Measurements from ENCODE around the gene PLAGL2.
"Not testable (repeated sequence)": the region's sequence is repeated elsewhere in the genome, so short reads cannot be mapped to it uniquely, and the experiment has no call there.

Gene PLAGL2

GRCh38 chr20:32207626-32208498 lies at the start of gene PLAGL2, which contains the start of gene POFUT1:
Gene PLAGL2, minus strand, starts transcription at chr20:32207743. Its CDS starts 5,565 bp downstream, at chr20:32202178.
Gene POFUT1, plus strand, starts transcription at chr20:32207880. Its CDS starts 62 bp downstream, at chr20:32207942.
- peak; percentile 91 to 95 (median 94) for DNase-seq

GRCh38 chr20:32252189-32252588 lies 44.6 kb upstream of the PLAGL2 start:
- no peak for DNase-seq

DNA sequence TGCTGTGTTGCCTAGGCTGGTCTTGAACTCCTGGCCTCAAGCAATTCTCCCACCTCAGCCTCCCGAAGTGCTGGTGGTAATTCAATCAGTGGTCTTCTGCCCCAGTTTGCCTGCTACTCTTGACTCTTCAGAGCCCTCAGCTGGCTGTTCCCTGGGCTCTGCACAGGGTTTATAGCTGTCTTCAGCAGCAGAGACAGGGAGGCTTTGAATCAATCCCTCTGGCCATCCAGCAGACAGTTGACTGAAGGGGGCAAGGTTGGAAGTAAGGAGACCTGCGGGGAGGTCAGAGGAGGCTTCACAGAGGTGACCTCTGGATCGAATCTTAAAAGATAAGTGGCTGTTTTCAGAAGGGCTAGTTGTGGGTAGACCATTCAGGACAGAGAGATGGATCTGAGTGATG lies 43.9 kb upstream of the PLAGL2 start:
- no peak for DNase-seq

GRCh38 chr20:32249030-32249738 lies 41.6 kb upstream of the PLAGL2 start:
- no peak for DNase-seq

DNA sequence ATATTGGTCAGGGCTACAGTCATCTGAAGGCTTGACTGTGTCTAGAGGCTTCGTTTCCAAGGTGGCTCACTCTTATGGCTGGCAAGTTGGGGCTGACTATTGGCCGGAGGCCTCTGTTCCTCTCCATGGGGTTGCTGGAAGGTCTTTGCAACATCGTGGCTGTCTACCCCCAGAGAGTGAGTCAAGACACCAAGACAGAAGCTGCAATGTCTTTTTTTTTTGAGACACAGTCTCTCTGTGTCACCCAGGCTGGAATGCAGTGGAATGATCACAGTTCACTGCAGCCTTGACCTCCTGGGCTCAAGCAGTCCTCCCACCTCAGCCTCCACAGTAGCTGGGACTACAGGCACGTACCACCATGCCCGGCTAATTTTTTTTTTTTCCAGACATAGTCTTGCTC lies 40.5 kb upstream of the PLAGL2 start:
- no peak for DNase-seq

DNA sequence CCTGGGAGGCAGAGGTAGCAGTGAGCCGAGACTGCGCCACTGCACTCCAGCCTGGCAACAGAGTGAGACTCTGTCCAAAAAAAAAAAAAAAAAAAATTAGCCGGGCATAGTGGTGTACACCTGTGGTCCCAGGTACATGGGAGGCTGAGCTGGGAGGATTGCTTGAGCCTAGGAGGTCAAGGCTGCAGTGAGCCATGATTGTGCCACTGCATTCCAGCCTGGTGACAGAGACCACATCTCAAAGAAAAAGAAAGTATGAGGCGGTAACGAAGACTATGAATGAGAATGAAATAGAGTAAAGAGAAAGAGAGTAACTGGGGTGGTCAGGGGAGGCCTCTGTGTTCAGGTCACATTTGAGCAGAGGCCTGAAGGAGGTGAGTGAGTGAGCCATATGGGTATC lies 38.7 kb upstream of the PLAGL2 start:
- not testable (repeated sequence) for DNase-seq

- DNase-seq: no peak
These were observed 37.4 kb upstream of the PLAGL2 start for GRCh38 chr20:32244959-32245358.

GRCh38 chr20:32244150-32244823 lies 36.7 kb upstream of the PLAGL2 start:
- DNase-seq: no peak

- DNase-seq: no peak
These were observed 34.3 kb upstream of the PLAGL2 start for GRCh38 chr20:32241807-32242206.

- peak in 2 of 3 experiments; percentile 5 to 38 for DNase-seq
These were observed 32.7 kb upstream of the PLAGL2 start for GRCh38 chr20:32240205-32240604.

GRCh38 chr20:32238483-32239425 lies 31.2 kb upstream of the PLAGL2 start:
- DNase-seq: no peak

DNA sequence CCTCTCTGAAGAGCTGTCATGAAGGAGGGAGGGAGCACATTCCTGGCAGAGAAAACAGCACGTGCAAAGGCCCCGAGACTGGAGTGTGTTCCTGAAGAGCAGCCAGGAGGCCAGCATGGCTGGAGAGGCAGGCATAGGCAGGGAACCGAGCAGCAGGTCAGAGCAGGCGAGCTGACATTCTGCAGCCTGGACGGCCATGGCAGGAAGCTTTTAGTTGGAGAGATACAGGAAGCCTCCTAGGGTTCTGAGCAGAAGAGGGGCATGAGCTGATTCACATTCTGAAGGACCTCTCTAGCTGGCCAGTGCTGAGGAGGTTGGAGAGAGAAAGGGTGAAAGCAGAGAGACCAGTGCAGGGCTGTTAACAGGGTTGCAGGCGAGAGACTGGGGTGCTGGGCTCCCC lies 29.9 kb upstream of the PLAGL2 start:
- DNase-seq: no peak

DNA sequence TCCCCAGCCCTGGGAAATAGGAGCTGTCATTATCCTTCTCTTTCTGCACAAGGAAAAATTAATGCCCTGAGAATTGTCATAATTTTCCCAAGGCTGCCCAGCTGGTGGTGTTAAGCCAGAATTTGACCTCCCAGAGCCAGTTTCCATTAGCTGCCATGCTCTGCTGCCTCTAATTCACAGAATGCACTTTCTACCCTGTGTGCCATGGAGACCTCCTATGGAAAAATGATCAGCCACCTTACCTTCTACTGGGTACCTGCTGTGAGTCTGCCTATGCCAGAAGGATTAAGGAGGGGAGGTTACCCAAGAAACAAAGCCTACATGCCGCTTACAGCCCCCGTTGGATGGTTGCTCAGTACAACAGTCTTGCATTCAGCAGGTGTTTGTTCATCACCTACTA lies 29.3 kb upstream of the PLAGL2 start:
- no peak for DNase-seq

DNA sequence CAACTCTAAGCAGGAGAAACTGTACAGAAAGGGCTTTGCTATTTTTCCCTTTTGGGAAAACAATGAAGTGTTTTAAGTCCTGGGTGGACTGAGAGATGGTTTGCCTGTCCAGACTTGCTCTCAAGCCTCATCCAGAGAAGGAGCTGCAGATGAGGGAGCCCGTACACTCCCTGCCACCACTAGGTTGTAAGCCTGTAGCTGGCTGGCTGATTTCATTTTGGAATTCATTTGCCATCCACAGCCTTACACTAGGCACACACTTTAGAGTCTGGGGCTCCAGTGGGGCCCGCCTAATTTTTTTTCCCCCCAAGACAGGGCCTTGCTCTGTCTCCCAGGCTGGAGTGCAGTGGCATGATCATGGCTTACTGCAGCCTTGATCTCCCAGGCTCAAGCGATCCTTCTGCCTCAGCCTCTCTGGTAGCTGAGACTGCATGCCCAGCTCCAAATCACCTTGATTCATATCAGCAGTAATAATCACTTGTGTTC lies 28.5 kb upstream of the PLAGL2 start:
- DNase-seq: no peak

DNA sequence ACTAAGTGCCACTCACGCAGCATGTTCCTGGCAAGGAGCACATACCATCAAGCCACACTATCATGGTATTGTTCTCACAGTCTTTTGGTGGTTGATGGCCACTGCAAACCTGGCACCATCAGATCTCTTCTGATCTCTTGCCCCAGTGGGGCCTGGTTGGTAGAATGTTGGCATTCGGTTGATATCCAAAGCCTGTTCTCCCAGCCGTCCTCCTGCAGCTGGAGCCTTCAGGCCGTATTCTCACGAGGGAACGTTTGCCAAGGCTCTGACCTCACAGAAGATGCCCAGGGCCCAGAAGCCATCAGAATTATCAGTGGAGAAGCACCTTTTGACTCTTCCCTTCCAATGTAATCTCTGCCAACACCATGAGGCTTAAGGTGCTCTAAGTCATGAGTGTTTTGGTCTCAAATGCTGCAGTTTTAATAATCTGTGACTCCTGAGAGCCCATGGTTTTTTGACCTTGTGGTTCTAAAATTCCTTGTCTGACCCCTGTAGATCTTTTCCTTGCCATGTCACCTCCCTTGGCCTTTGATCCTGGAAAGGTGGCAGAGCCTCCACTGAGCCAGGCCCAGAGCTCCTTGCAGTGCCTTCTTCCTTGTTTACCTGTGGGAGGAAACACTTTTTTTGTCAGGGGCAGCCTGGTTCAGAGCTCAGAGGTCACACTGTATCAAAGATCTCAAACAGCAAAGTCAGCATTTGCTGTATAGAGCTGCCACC lies 27.9 kb upstream of the PLAGL2 start:
- no peak for DNase-seq

- no peak for DNase-seq
These were observed 26.7 kb upstream of the PLAGL2 start for GRCh38 chr20:32234135-32234808.

GRCh38 chr20:32233286-32233685 lies 25.7 kb upstream of the PLAGL2 start:
- DNase-seq: no peak

DNA sequence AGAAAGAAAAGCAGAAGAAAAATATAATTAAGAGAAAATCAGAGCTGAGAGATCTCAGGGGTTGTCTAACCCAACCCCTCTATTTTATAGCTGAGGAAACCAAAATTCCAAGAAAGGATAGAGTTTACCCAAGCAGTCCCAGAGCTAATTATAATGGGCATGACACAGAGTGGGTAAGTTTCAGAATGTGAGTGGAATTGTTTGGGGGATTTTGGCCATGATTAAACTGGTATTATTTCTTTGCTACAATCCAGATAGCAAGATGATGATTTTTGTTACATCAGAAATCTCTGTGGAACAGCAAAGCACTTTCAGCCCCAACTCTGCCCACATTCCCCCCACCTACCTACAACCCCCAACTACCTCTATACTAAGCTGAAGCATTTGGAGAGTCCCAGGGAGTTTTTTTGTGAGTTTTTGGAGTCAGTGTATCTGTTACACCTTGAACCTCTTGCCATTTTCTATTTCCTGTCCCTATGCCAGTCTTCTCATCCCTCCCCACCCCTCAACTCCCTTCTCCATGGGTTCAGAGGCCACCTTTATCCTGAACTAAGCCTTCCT lies 24.9 kb upstream of the PLAGL2 start:
- no peak for DNase-seq

DNA sequence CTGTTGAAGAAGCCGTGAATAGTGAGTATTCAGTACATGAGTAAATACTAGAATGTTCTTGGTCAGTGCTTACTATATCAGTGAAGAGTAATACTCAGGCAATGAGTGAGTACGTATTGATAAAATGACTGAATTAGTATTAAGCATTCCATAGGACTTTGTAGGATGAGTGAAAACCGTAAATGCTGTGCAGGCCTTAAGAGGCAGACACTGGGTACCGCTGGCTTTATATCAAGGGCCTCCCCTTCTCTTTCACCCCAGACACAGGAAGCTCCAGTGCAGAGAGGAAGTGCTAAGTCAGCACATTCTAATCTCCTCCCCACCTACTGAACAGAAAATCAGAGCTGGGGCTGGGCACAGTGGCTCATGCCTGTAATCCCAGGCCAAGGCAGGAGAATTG lies 24.3 kb upstream of the PLAGL2 start:
- DNase-seq: no peak

DNA sequence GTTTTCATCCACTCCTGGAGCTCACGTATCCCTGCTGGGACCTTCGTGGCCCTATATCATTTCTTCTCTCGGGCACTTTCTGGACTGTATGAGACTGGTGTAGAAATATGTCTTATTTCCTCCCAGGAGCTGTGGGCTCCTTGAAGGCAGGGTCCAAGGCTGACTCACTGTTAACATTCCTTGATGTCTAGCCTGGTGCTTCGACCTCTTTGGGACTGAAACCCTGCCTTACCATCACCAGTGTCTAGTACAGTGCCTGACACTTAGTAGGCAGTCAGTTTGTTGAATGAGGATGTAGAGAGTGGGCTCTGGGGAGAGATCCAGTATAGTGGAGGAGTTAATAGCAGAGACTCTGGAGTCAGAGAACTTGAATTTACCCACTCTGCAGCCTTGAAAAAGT lies 23.7 kb upstream of the PLAGL2 start:
- DNase-seq: no peak

DNA sequence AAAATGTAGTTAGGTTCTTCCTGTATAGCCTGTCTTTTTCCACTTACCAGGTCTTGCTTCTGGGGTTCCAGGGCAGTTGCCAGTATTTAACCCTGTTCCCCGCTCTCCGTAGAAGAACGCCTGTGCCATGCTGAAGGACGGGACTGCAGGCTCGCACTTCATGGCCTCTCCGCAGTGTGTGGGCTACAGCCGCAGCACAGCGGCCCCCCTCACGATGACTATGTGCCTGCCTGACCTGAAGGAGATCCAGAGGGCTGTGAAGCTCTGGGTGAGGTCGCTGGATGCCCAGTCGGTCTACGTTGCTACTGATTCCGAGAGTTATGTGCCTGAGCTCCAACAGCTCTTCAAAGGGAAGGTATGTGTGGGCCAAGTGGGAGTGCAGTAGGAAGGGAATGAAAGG lies 23.2 kb upstream of the PLAGL2 start:
- no peak for DNase-seq
